Fibroblast of gingiva (primary cell): ENCODE results near the gene THRSP.
A peak's percentile ranks its signal among the peaks of the same experiment; 100 is the strongest.

ENCODE experiments used
- DNase-seq: peaks from one replicate; pipeline ENCODE4 v3.0.0-alpha.2; 2011; ENCODE audit warnings: low read depth

Gene THRSP

DNA sequence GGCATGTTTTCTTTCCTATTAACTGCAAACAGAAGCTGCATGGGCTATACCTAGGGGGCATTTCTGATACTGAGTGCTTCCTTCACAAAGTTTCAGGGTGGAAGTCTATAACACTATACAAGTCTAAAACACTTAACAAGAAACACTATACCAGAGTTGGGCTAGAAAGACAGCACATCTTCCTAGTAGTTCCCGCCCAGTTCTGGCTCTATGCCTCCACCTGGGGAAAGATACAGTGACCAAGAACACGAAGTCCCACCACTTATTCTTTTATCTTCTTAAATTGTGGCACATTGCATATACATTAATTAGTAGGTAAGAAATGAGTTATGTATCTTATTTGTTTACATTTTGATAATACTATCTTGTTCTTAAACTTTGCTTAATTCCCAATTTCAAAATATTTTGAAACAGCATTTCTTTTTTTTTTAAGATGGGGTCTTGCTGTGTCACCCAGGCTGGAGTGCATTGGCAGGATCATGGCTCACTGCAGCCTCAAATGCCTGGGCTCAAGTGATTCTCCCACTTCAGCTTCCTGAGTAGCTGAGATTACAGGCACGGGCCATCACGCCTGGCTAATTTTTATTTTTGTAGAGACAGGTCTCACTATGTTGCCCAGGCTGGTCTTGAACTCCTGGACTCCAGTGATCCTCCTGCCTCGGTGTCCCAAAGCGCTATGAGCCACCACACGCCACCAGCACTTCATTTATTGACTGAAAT is 34.2 kb downstream of the THRSP start:
- no peak for DNase-seq

- DNase-seq = no peak
These were observed 36.0 kb downstream of the THRSP start for GRCh38 chr11:78099666-78100065.

- DNase-seq = no peak
These were observed 36.6 kb downstream of the THRSP start for GRCh38 chr11:78100261-78100660.

- peak; percentile 33 for DNase-seq
These were observed 37.2 kb downstream of the THRSP start for GRCh38 chr11:78100676-78101472.

- DNase-seq = no peak
These were observed 45.7 kb downstream of the THRSP start for GRCh38 chr11:78109081-78110015.

DNA sequence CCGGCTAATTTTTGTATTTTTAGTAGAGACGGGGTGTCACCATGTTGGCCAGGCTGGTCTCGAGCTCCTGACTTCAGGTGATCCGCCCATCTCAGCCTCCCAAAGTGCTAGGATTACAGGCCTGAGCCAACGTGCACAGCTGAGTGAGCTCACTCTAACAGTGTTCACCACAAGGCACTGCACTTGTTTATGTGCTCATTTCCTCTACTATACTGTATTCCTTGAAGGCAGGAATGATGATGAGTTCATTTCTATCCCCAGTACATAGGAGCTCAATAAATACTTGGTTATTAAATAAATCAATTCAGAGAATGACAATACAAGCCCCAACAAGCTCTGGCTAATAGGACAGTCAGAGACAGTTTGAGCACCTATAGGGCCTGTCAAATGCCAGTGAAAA is 46.7 kb downstream of the THRSP start:
- no peak for DNase-seq

- DNase-seq = peak; percentile 14
These were observed 47.2 kb downstream of the THRSP start for GRCh38 chr11:78110830-78111229.

- DNase-seq = no peak
These were observed 47.6 kb downstream of the THRSP start for GRCh38 chr11:78111298-78111697.

DNA sequence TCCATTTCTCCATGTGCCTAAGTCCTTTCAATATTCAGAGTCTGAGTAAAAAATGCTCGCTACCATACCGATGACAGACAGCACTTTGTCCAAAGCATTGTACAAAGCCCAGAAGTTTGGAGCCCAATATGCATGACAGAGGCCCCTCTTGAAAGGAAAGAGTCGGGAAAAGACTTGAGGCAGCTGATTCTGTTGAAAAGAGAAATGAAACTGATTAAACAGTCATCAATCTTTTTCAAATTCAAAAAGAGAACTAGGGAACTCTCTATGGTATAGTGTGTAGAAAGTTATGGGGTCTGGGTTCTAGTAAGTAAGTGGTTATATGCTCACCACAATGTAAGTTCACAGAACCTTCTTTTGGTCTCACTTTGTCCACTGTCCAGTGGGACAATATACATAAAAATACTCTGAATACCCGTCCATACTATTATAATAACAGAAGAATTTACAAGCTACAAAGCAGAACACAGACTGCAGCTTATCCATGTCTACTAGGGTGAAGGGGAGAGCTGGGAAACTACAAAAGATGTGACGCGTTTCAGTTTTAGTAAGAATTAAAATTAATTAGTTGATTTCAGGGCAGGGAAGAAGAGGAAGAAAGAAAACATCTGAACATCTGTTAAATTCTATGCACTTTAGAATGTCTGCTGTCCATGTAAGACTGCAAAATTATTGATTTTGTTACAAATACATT is 49.1 kb downstream of the THRSP start:
- no peak for DNase-seq
